ENCODE measurements around the gene UBE2C.

- no peak for TF ChIP-seq POLR2AphosphoS5 (IDR thresholded peaks at IDR 0.05)
- TF ChIP-seq, protein P1, sequence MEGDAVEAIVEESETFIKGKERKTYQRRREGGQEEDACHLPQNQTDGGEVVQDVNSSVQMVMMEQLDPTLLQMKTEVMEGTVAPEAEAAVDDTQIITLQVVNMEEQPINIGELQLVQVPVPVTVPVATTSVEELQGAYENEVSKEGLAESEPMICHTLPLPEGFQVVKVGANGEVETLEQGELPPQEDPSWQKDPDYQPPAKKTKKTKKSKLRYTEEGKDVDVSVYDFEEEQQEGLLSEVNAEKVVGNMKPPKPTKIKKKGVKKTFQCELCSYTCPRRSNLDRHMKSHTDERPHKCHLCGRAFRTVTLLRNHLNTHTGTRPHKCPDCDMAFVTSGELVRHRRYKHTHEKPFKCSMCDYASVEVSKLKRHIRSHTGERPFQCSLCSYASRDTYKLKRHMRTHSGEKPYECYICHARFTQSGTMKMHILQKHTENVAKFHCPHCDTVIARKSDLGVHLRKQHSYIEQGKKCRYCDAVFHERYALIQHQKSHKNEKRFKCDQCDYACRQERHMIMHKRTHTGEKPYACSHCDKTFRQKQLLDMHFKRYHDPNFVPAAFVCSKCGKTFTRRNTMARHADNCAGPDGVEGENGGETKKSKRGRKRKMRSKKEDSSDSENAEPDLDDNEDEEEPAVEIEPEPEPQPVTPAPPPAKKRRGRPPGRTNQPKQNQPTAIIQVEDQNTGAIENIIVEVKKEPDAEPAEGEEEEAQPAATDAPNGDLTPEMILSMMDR (IDR thresholded peaks at IDR 0.05) = no peak
Measured at GRCh38 chr20:45818239-45818638, 5.8 kb downstream of the UBE2C start.
